HepG2 (cell line): ENCODE results near the gene ZNF169. TPM values are rescaled to one million over a fixed set of nuclear protein-coding genes. Genes with fewer than 3 reads are reported as not detected.
"Not testable (repeated sequence)": the region's sequence is repeated elsewhere in the genome, so short reads cannot be mapped to it uniquely, and the experiment has no call there.

Source experiments
- ATAC-seq: fragments of 200-7000 bp; cut with Tn5 transposase; 3 replicates; pipeline ENCODE4 v1.9.1; 2020; ENCODE audit warnings: mild to moderate bottlenecking, moderate library complexity
- BruUV-seq: library from RNA; stranded (reverse); fragments of 400-500 nt; replicated peaks from 2 replicates; lab custom pipeline; 2021; lab: Mats Ljungman, UMichigan
- CTCF ChIA-PET: fragments of 300-600 bp; formaldehyde crosslinking; extraction: SDS; loops from one replicate; lab custom pipeline; 2021; ENCODE audit warnings: low total read pairs, inconsistent platforms, low intra/inter-chr PET ratio; lab: Yijun Ruan, JAX
- POLR2A ChIA-PET: fragments of 350-600 bp; sonication (Branson Sonifier 250); formaldehyde crosslinking; loops from one replicate; lab custom pipeline; 2020; ENCODE audit warnings: antibody characterized with exemption, inconsistent platforms; lab: Yijun Ruan, JAX
- DNase-seq: peaks from one replicate; pipeline ENCODE4 v3.0.0-alpha.2; 2015; ENCODE audit warnings: low spot score
- FAIRE-seq: peaks from 3 replicates; lab custom pipeline; 2011; peaks lifted over from hg19 to GRCh38; lab: Jason Lieb, UNC
- H2AFZ ChIP-seq: one replicate; pipeline ENCODE4 v1.6.1; 2011; ENCODE audit warnings: low read length, inconsistent platforms
- H3K27ac ChIP-seq: fragments of 300-600 bp; 3 replicates; pipeline ENCODE4 v1.8.0; 2011; ENCODE audit warnings: mixed run types, mild to moderate bottlenecking, mixed read lengths, low read length, inconsistent platforms; ENCODE audit not compliant: insufficient read depth; ENCODE audit errors: extremely low read length
- H3K27me3 ChIP-seq, 2 experiments: fragments of 200-600 bp in 1 of 2; 2 replicates in 1 of 2; 3 replicates in 1 of 2; pipeline versions ENCODE4 v1.6.0 to v1.8.0; 2011; ENCODE audit warnings: low read length in 2 of 2, mild to moderate bottlenecking in 2 of 2, moderate library complexity in 2 of 2, inconsistent platforms in 1 of 2; ENCODE audit not compliant: insufficient read depth in 2 of 2, control insufficient read depth in 1 of 2
- H3K36me3 ChIP-seq, 2 experiments: fragments of 200-600 bp in 1 of 2; replicated peaks in 1 of 2; 2 replicates in 1 of 2; 3 replicates in 1 of 2; pipeline versions ENCODE4 v1.5.1 to v1.8.0; 2011; ENCODE audit warnings: low read length in 2 of 2, inconsistent platforms in 1 of 2; ENCODE audit not compliant: insufficient read depth in 2 of 2, control insufficient read depth in 1 of 2
- H3K4me1 ChIP-seq: 2 replicates; pipeline ENCODE4 v1.5.1; 2012; ENCODE audit warnings: low read length, inconsistent platforms; ENCODE audit not compliant: insufficient read depth
- H3K4me2 ChIP-seq: 2 replicates; pipeline ENCODE4 v1.6.0; 2011; ENCODE audit warnings: low read depth, low read length, inconsistent platforms
- H3K4me3 ChIP-seq, 3 experiments: fragments of 200-600 bp in 1 of 3; sonication (generic), shearing (Covaris generic) in 1 of 3; replicated peaks in 1 of 3; 2 replicates each; pipeline ENCODE4 v1.5.1; 2011 to 2016; ENCODE audit warnings: low read length in 3 of 3, inconsistent platforms in 2 of 3, low read depth in 2 of 3, mild to moderate bottlenecking in 2 of 3, control low read depth in 1 of 3, mixed read lengths in 1 of 3; ENCODE audit not compliant: insufficient read depth in 1 of 3
- H3K79me2 ChIP-seq: one replicate; pipeline ENCODE4 v1.6.1; 2011; ENCODE audit warnings: low read length, inconsistent platforms; ENCODE audit not compliant: insufficient read depth
- H3K9ac ChIP-seq: 2 replicates; pipeline ENCODE4 v1.6.0; 2011; ENCODE audit warnings: mild to moderate bottlenecking, low read depth, low read length, inconsistent platforms; ENCODE audit not compliant: insufficient read depth
- H3K9me3 ChIP-seq: 2 replicates; pipeline ENCODE4 v1.5.1; 2012; ENCODE audit warnings: mild to moderate bottlenecking, low read length
- H4K20me1 ChIP-seq: 2 replicates; pipeline ENCODE4 v1.6.0; 2011; ENCODE audit warnings: inconsistent platforms, mild to moderate bottlenecking, low read length, moderate library complexity; ENCODE audit not compliant: insufficient read depth
- WGBS: methylation state at CpG from one replicate; pipeline ENCODE4 v1.1.6; 2017; ENCODE audit warnings: low lambda C conversion rate; 5-methylcytosine and 5-hydroxymethylcytosine counted together
- in situ Hi-C: cut with HindIII; loops from 2 replicates; pipeline ENCODE4 v1.10.0; 2017; ENCODE audit warnings: low pct_unique_long_range_greater_than_20kb; ENCODE audit not compliant: extremely low pct_ligation_motif_present
- intact Hi-C: fragments of 100-400 bp; cut with micrococcal nuclease; formaldehyde crosslinking; loops from one replicate; pipeline ENCODE4 v1.10.0; 2022; ENCODE audit not compliant: unreplicated experiment
- polyA plus RNA-seq, 8 experiments: library from polyadenylated mRNA; depleted of rRNA in 3 of 8; stranded (reverse) in 7 of 8; unstranded in 1 of 8; fragments of >200 nt; fragmentation: Illumina TruSeq in 4 of 8; extraction: Trizol in 4 of 8; gene quantifications; 2 replicates each; pipeline versions ENCODE4 v1.2.1 to v1.2.3, GENCODE V29; 2011 to 2016; ENCODE audit warnings: low read depth in 4 of 8, missing spikeins in 1 of 8, mixed read lengths in 1 of 8; ENCODE audit not compliant: insufficient read depth in 1 of 8
- total RNA-seq, 5 experiments: library from RNA; depleted of rRNA; stranded (reverse); fragments of >200 nt; fragmentation: Illumina TruSeq; extraction: Trizol; gene quantifications; 2 replicates each; pipeline ENCODE4 v1.2.3, GENCODE V29; 2016; ENCODE audit warnings: low read depth in 1 of 5

Gene ZNF169
- total and polyA plus RNA-seq, 2 of the 13 experiments (the other 11 are each of a cell fraction or from before 2014, with no cell fraction given) = 2.1 to 6.3 TPM

DNA sequence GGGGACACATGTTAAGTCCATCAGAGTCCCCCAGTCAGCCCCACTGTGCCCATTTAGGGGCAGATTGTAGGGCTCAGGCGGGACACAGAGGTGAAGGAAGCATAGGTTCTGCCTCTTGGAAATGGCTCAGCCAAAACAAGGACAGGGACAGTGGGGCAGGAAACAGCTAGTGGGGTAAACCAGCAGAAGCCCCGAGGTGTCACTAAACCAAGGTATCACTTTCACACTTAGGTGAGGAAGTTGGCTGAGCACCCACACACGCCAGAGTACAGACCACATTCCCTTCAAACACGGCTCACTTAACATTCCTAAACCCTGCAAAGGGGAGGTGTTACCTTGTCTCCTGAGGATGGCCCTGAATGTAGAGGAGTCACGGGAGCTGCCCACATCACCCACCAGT is 57.1 kb downstream of the ZNF169 start:
- CTCF ChIA-PET, H4K20me1 ChIP-seq, H3K27me3 ChIP-seq, H3K36me3 ChIP-seq, BruUV-seq, H3K4me1 ChIP-seq, H3K9me3 ChIP-seq, H3K4me2 ChIP-seq, H3K79me2 ChIP-seq, ATAC-seq, DNase-seq, H2AFZ ChIP-seq, in situ Hi-C loops, FAIRE-seq, H3K27ac ChIP-seq, intact Hi-C loops, H3K9ac ChIP-seq, H3K4me3 ChIP-seq, POLR2A ChIA-PET: not testable (repeated sequence)
- no CpG with 5 or more reads among the region's 5 CpGs for WGBS

DNA sequence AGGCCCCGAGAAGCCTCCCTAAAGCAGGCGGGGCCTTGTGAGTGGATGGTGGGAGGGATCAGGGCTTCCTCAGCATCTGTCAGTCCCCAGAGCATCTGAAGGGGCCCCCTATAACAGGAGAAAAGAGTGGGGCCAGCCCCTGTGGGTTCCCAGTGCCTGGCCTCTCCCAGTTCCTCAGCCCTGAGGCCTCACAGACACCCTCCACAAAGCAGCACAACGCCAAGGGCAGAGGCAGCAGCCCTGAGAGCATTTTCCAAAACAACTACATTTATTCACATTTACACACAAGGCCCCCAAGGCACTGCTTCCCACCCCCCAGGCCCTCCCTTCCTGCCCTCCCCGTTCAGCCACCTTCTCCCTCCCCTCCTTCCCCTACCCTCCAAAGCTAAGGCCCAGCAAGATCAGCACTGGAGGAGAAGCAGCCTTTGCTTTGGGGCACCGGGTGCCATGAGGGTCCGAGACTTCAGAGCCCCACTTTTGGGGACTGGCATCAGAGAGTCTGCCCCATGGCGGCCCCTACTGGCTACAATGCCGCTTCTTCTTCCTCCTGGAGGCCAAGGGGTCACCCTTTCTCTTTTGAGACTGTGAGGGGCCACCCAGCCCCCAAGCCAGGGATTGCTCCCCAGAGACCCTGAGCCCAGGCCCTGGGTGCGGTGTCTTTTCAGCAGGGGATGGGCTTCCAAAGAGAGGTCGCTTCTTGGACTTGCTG is 59.0 kb downstream of the ZNF169 start:
- H3K9me3 ChIP-seq, H3K4me3 ChIP-seq, H3K4me1 ChIP-seq, POLR2A ChIA-PET, H4K20me1 ChIP-seq, H2AFZ ChIP-seq, BruUV-seq, H3K27me3 ChIP-seq, in situ Hi-C loops, ATAC-seq, FAIRE-seq, CTCF ChIA-PET, DNase-seq, H3K4me2 ChIP-seq, intact Hi-C loops, H3K79me2 ChIP-seq, H3K27ac ChIP-seq, H3K9ac ChIP-seq, H3K36me3 ChIP-seq: not testable (repeated sequence)
- WGBS = no CpG with 5 or more reads among the region's 10 CpGs

DNA sequence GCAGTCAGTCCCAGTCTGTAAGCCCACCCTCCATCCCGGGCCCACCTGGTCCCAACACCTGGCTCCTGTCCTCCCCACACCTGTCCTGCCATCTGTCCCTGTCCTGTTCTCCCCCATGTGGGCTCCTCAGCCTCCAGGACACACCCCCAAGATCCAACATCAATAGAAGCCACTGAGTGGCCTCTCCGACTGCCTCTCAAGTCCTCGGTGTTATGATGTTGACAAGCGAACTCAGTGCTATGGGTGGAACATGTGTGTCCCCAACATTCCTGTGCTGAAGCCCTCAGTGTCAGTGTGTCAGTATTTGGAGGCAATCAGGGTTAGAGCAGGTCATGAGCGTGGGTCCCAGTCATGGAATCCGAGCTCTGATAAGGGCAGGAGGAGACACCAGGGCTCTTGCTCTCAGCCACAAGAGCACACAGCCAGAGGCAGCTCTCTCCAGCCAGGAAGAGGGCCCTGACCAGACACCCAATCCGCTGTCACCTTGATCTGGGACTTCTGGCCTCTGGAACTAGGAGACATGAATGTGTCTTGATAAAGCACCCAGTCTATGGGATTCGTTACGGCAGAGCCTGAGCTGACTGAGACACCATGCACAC is 63.3 kb downstream of the ZNF169 start:
- H3K79me2 ChIP-seq, in situ Hi-C loops, H2AFZ ChIP-seq, intact Hi-C loops, H3K36me3 ChIP-seq, H3K27ac ChIP-seq, BruUV-seq, H4K20me1 ChIP-seq, H3K27me3 ChIP-seq, CTCF ChIA-PET, H3K9ac ChIP-seq, H3K4me1 ChIP-seq, H3K9me3 ChIP-seq, POLR2A ChIA-PET: not testable (repeated sequence)
- DNase-seq = peak; percentile 18
- H3K4me2 ChIP-seq = peak overlapping the region; percentile 73
- WGBS = 38% methylated on average over 1 of the region's 9 CpGs
- H3K4me3 ChIP-seq = peak overlapping the region in 1 of 3 experiments; percentile 58; a peak in 1 of 6 replicates
- FAIRE-seq = peak; percentile 91
- ATAC-seq = peak; percentile 62
